ENCODE results near the gene AUTS2. TPM values are rescaled to one million over a fixed set of nuclear protein-coding genes. Genes with fewer than 3 reads are reported as not detected.

The AUTS2 gene
- total RNA-seq, 4 donors from 2014 or later, result 14.9 to 27.2 (median 17.5) TPM

GRCh38 chr7:70533614-70534013 lies 935.3 kb downstream of the AUTS2 start:
- intact Hi-C loops (cut with DNase I), result no loop called here
- WGBS, 2 donors, result 92 to 100% methylated on average over 1 to 2 of the region's 2 CpGs

GRCh38 chr7:70539205-70539604 lies 940.9 kb downstream of the AUTS2 start:
- H3K4me3 ChIP-seq (replicated peaks in 1 of 3), result no peak overlapping the region
- H3K27me3 ChIP-seq, result no peaks in the 10 kb centered on the region
- H3K36me3 ChIP-seq, result no peaks in the 10 kb centered on the region
- no peaks in the 10 kb centered on the region for H3K9me3 ChIP-seq
- DNase-seq, result no peak
- H3K27ac ChIP-seq, result no peak overlapping the region
- no peaks in the 10 kb centered on the region for H3K4me1 ChIP-seq
- intact Hi-C loops (cut with DNase I), result no loop called here
- TF ChIP-seq POLR2A (IDR thresholded peaks at IDR 0.05), result no peak
- TF ChIP-seq CTCF (IDR thresholded peaks at IDR 0.05), result no peak

More at GRCh38 chr7:70533614-70534013, 935.3 kb downstream of the AUTS2 start:
- DNase-seq, result no peak
- Histone ChIP-seq H3K27ac (no peak overlapping the region), H3K4me3 (replicated peaks in 1 of 3) (no peak overlapping the region), H3K9me3 (no peaks in the 10 kb centered on the region), H3K27me3 (no peaks in the 10 kb centered on the region), H3K4me1 (no peaks in the 10 kb centered on the region), H3K36me3 (no peaks in the 10 kb centered on the region)
- no peak for TF ChIP-seq CTCF (IDR thresholded peaks at IDR 0.05)
- TF ChIP-seq POLR2A (IDR thresholded peaks at IDR 0.05), result no peak

- no peak overlapping the region for H3K27ac ChIP-seq
- H3K4me3 ChIP-seq (replicated peaks in 1 of 3), result no peak overlapping the region
- intact Hi-C loops (cut with DNase I), result no loop called here
- no peak for DNase-seq
- 85 to 95% methylated on average over 9 of the region's 9 CpGs for WGBS, 2 donors
- TF ChIP-seq POLR2A (IDR thresholded peaks at IDR 0.05), result no peak
- TF ChIP-seq CTCF (IDR thresholded peaks at IDR 0.05), result no peak
- H3K27me3 ChIP-seq, result no peaks in the 10 kb centered on the region
- no peaks in the 10 kb centered on the region for H3K36me3 ChIP-seq
- H3K4me1 ChIP-seq, result no peaks in the 10 kb centered on the region
- H3K9me3 ChIP-seq, result no peaks in the 10 kb centered on the region
Observed at GRCh38 chr7:70539617-70540016, 941.3 kb downstream of the AUTS2 start.

- Histone ChIP-seq H3K27me3 (no peaks in the 10 kb centered on the region), H3K27ac (no peak overlapping the region), H3K4me1 (no peaks in the 10 kb centered on the region), H3K36me3 (no peaks in the 10 kb centered on the region), H3K9me3 (no peaks in the 10 kb centered on the region), H3K4me3 (replicated peaks in 1 of 3) (no peak overlapping the region)
- 92 to 100% methylated on average over 1 of the region's 1 CpG for WGBS, 2 donors
- intact Hi-C loops (cut with DNase I), result no loop called here
- no peak for TF ChIP-seq CTCF (IDR thresholded peaks at IDR 0.05)
- TF ChIP-seq POLR2A (IDR thresholded peaks at IDR 0.05), result no peak
- no peak for DNase-seq
Observed at GRCh38 chr7:70540641-70541040, 942.4 kb downstream of the AUTS2 start.

GRCh38 chr7:70542750-70543376 lies 944.6 kb downstream of the AUTS2 start:
- WGBS, 2 donors, result 85 to 88% methylated on average over 1 of the region's 1 CpG
- H3K4me3 ChIP-seq (replicated peaks in 1 of 3), result no peak overlapping the region
- no peak for DNase-seq
- H3K27ac ChIP-seq, result no peak overlapping the region
- intact Hi-C loops (cut with DNase I), result no loop called here
- H3K27me3 ChIP-seq, result no peaks in the 10 kb centered on the region
- no peaks in the 10 kb centered on the region for H3K36me3 ChIP-seq
- no peaks in the 10 kb centered on the region for H3K4me1 ChIP-seq
- H3K9me3 ChIP-seq, result no peaks in the 10 kb centered on the region
- TF ChIP-seq CTCF (IDR thresholded peaks at IDR 0.05) (no peak), POLR2A (IDR thresholded peaks at IDR 0.05) (no peak)

Data from thyroid gland (tissue), 4 donors.